GM20000 (cell line): ENCODE results near the gene CAPN11.

Experiments used
- DNase-seq: peaks from one replicate; pipeline ENCODE4 v3.0.0; 2012; ENCODE audit warnings: low spot score
- TF ChIP-seq, protein P1 (sequence below): IDR thresholded peaks from 2 replicates; pipeline ENCODE4 v1.5.1; 2012; ENCODE audit warnings: mild to moderate bottlenecking, control low read depth; ENCODE audit errors: extremely low read depth, missing control alignments

CAPN11 gene

DNA sequence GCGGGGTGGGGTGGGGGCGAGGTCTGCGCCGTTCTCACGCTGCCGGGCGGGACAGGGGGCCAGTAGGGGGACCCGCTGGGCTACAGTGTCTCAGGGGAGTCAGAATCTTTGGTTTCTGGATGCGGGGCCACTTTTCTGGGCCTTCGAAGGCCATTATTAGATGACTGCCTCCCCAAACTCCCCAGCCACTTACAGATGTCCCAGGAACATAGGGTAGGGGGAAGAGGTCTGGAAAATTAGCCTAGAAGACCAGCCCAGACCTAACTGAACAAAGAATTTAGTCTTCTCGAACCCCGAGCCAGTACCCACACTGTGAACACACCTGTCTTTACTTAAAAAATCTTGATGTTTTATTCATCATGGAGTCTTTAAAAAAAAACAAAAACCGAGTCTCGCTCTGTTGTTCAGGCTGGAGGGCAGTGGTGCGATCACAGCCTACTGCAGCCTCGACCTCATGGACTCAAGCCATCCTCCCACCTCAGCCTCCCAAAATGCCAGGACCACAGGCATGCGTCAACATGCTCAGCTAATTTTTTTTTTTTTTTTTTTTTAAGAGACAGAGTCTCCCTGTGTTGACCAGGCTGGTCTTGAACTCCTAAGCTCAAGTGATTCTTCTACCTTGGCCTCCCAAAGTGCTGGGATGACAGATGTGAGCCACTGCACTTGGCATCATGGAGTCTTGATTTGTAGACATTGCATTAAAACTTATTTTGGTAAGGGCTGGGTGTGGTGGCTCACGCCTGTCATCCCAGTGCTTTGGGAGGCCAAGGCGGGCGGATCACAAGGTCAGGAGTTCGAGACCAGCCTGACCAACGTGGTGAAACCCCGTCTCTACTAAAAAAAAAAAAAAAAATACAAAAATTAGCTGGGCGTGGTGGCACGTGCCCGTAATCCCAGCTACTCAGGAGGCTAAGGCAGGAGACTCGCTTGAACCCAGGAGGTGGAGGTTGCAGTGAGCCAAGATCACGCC is 61.5 kb downstream of the CAPN11 start:
- no peak for DNase-seq
- TF ChIP-seq, protein P1, sequence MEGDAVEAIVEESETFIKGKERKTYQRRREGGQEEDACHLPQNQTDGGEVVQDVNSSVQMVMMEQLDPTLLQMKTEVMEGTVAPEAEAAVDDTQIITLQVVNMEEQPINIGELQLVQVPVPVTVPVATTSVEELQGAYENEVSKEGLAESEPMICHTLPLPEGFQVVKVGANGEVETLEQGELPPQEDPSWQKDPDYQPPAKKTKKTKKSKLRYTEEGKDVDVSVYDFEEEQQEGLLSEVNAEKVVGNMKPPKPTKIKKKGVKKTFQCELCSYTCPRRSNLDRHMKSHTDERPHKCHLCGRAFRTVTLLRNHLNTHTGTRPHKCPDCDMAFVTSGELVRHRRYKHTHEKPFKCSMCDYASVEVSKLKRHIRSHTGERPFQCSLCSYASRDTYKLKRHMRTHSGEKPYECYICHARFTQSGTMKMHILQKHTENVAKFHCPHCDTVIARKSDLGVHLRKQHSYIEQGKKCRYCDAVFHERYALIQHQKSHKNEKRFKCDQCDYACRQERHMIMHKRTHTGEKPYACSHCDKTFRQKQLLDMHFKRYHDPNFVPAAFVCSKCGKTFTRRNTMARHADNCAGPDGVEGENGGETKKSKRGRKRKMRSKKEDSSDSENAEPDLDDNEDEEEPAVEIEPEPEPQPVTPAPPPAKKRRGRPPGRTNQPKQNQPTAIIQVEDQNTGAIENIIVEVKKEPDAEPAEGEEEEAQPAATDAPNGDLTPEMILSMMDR, result no peak

DNA sequence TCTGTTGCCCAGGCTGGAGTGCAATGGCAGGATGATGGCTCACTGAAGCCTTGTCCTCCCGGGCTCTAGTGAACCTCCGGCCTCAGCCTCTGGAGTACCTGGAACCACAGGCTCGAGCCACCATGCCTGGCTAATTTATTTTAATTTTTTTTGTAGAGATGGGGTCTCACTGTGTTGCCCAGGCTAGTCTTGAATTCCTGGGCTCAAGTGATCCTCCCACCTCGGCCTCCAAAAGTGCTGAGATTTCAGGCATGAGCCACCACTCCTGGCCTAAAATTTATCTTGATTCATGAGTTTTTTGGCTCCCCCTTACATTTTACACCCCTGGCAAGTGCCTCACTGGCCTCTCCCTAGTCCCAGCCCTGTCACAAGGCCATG is 62.3 kb downstream of the CAPN11 start:
- TF ChIP-seq, protein P1, result no peak
- no peak for DNase-seq

DNA sequence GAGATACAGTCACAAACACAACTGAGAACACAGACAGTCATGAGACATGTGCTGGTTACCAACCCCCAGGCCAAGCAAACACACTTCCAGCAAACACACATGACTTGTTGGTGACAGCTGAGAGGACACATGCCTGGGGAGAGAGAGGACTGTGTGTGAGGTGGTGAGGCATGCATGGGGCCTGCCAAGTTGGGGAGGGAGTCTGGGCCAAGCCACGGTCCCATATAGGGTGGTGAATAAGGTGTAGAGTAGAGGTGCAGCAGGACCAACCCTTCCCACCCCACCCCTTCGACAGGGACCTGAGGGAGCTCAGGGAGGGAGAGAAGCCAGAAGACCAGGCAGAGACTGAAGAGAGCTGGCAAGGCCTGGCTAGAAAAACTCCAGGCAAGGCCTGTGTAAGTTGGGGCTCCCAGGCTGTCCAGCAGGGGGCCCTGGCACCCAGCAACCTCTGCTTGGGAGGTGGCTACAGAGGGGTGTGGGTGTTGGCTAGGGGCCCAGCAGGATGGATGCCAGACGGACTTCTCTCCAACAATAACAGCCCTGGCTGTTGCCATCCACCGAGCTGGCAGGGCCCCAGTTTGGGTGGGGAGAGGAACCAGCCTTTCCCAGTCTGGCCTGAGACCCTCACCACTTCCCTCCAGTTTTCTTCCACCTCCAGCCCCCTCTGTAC is 62.8 kb downstream of the CAPN11 start:
- DNase-seq, result peak; percentile 88
- TF ChIP-seq, protein P1, result peak; percentile 77

DNA sequence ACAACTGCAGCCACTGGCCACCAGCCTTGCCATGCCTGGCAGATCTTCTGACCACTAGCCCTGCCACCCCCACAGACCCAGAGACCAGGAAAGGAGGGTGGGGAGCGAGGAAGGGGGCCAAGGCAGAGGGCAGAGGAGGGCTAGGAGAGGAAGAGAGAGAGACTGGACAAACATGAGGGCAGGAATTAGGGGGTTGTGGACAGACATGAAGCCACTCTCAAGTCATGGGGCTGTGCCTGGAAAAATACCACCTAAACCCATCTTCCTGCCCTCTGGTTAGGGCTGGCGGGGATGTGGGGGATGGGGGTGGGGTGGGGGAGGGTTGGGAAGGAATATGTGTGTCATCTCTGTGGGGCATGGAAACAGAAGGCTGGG is 63.3 kb downstream of the CAPN11 start:
- peak; percentile 31 for DNase-seq
- TF ChIP-seq, protein P1, result no peak

DNA sequence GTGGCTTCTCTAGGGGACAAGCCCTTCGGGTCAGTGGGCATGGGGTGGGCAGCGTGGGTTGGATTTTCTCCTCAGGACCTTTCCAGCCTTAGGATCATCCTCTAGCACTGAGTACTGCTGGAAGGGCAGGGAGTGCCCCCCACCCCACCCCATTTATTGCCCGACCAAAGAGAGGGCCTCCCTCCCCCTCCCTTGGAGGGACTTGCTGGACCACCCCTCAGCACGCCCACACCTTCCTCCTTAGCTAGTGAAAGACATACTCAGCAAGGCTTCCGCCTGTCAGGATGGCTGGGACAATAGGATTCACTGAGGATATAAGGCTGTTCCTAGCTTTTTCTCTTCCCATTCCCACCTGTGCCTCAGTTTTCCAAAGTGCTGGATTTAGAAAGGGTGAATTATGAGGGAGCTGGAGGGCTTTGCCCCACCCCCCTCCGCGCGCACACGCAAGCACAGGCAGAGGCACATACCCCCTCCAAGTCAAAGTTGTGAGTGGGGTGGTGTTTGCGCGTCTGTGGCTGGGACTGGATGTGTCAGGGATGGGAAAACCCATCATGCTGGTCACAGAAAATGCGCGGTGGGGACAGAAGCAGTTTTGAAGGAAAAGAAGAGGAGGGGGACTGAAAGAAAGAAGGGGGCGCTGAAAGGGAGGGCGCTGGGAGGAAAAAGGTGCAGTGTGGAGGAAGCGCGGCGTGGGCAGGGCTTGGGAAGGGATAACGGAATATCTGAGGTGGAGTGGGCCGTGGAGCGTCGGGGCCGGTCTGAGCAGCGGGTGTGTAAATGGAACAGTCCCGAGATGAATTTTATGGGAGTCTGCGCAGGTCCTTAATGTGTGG is 64.1 kb downstream of the CAPN11 start:
- peak; percentile 18 for DNase-seq

DNA sequence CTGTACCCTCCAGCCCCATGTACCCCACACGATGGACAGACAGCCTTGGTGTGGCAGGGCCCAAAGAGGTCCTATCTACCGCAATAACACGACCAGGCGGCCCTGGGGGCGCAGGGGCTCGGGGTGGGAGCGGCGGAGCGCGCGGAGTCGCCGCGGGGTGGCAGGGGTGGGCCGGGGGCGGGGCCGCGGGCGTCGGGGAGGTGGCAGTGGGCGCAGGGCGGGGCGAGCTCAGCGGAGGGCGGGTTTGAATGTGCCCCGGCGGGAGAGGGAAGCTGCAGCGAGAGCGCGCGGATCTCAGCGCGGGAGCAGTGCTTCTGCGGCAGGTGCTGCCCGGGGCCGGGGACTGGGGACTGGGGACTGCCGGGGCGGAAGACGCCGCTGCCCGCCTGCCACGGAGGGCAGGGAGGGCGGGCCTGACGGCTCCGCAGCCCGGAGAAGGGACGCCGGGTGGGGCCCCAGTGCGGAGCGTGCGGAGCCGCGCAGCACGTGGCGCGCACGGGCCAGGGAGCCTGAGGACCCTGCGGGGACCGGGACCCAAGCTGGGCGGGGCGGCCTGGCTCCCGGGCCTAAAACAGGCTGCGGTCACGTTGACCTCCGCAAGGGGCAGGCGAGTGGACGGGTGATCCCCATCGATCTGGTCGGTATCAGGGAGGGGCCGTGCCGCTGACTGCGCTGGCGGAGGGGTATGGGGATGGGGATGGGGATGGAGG is 64.9 kb downstream of the CAPN11 start, which contains the start of gene SLC29A1:
Gene SLC29A1, plus strand, starts transcription at position 277 of the 710 bp plus-strand sequence. CDS start 3,719 bp downstream, outside the sequence.
- DNase-seq, result peak; percentile 97
- TF ChIP-seq, protein P1, result no peak

More for the DNA sequence above, 64.1 kb downstream of the CAPN11 start:
- TF ChIP-seq, protein P1, result no peak
